D721Med (cell line): Measurements from ENCODE around the gene COL6A2.

Experiments used
- DNase-seq: peaks from one replicate; pipeline ENCODE4 v3.0.0; 2011; ENCODE audit warnings: low spot score; ENCODE audit not compliant: insufficient read length
- FAIRE-seq: peaks from 2 replicates; lab custom pipeline; 2011; peaks lifted over from hg19 to GRCh38; lab: Jason Lieb, UNC
- CTCF ChIP-seq: IDR thresholded peaks from 2 replicates; pipeline ENCODE4 v1.5.1; 2012; ENCODE audit warnings: mild to moderate bottlenecking, control low read depth; ENCODE audit not compliant: insufficient read depth; ENCODE audit errors: missing control alignments

COL6A2 gene

GRCh38 chr21:46151989-46152926 lies 54.3 kb downstream of the COL6A2 start:
- DNase-seq: no peak
- no peak for TF ChIP-seq CTCF
- FAIRE-seq: no peak

- no peak for DNase-seq
- TF ChIP-seq CTCF: no peak
- FAIRE-seq: no peak
Observed at GRCh38 chr21:46152927-46153246, 55.0 kb downstream of the COL6A2 start.

GRCh38 chr21:46153247-46154154 lies 55.6 kb downstream of the COL6A2 start:
- TF ChIP-seq CTCF: peak; percentile 50
- FAIRE-seq (no peak), DNase-seq (peak; percentile 74)

GRCh38 chr21:46154155-46154954 lies 56.4 kb downstream of the COL6A2 start:
- no peak for FAIRE-seq
- DNase-seq: no peak
- TF ChIP-seq CTCF: no peak

- TF ChIP-seq CTCF: no peak
- DNase-seq (no peak), FAIRE-seq (no peak)
Observed at GRCh38 chr21:46154955-46155513, 57.1 kb downstream of the COL6A2 start.

GRCh38 chr21:46155514-46156377 lies 57.8 kb downstream of the COL6A2 start, which contains the start of gene FTCD:
Gene FTCD, minus strand, starts transcription at chr21:46155579. Its CDS starts 56 bp downstream, at chr21:46155523.
- TF ChIP-seq CTCF: no peak
- DNase-seq: no peak
- no peak for FAIRE-seq
